ENCODE data around the gene EIF2AK3. TPM values are rescaled to one million over a fixed set of nuclear protein-coding genes. Genes with fewer than 3 reads are reported as not detected.

EIF2AK3 gene
- total RNA-seq, 1 experiment from 2014 or later = 11.3 TPM

DNA sequence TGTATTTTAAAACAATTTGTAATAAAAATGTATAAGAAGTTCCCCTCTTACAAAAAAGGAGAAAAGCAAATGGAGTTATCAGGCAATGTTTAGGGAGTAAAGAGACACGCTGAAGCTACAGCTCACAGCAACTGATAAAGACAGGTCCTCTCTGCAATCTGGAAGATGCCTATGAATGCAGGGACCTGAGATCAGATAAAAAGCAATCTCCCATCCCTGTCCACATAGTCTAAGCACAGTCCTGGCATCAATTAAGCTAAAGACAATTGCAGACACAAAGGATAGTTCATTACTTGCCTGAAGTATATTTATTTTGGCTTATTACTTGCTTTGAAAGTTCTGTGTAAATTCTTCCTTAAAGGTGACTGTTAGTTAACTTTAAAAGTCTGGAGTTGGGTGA is 5.0 kb downstream of the EIF2AK3 start:
- H3K9me3 ChIP-seq (ENCODE audit: control insufficient read depth, insufficient read depth, low read depth, low read length) = no peaks in the 10 kb centered on the region
- H3K4me1 ChIP-seq (ENCODE audit: control insufficient read depth, insufficient read depth, low read length) = peaks cover 12% of the 10 kb centered on the region
- in situ Hi-C loops (cut with HindIII; ENCODE audit: low pct_unique_long_range_greater_than_20kb, low sequenced_read_pairs) (no loop called here), intact Hi-C loops (cut with micrococcal nuclease; ENCODE audit: unreplicated experiment) (no loop called here)
- H3K27me3 ChIP-seq (ENCODE audit: control insufficient read depth, insufficient read depth, low read length) = no peaks in the 10 kb centered on the region
- peaks cover 3% of the 10 kb centered on the region; the same call in 1 of the 2 replicates for H3K36me3 ChIP-seq (ENCODE audit: control insufficient read depth, insufficient read depth, low read length)
- no peak for ATAC-seq
- DNase-seq (ENCODE audit: low read depth, low spot score) = no peak
- BruUV-seq (replicated peaks) = no TSS peak
- no peak overlapping the region for H3K4me3 ChIP-seq (ENCODE audit: low read depth in 2 of 2, low read length in 2 of 2)
- TF ChIP-seq TCF7L2 (IDR thresholded peaks at IDR 0.05; ENCODE audit: low read depth, low read length) (no peak), CTCF (IDR thresholded peaks at IDR 0.05) (no peak), POLR2AphosphoS5 (IDR thresholded peaks at IDR 0.05; ENCODE audit: low read depth, low read length) (no peak), SIN3A (IDR thresholded peaks at IDR 0.05; ENCODE audit: borderline replicate concordance, insufficient read depth, low read depth, low read length) (no peak)
- TF ChIP-seq, protein P1, sequence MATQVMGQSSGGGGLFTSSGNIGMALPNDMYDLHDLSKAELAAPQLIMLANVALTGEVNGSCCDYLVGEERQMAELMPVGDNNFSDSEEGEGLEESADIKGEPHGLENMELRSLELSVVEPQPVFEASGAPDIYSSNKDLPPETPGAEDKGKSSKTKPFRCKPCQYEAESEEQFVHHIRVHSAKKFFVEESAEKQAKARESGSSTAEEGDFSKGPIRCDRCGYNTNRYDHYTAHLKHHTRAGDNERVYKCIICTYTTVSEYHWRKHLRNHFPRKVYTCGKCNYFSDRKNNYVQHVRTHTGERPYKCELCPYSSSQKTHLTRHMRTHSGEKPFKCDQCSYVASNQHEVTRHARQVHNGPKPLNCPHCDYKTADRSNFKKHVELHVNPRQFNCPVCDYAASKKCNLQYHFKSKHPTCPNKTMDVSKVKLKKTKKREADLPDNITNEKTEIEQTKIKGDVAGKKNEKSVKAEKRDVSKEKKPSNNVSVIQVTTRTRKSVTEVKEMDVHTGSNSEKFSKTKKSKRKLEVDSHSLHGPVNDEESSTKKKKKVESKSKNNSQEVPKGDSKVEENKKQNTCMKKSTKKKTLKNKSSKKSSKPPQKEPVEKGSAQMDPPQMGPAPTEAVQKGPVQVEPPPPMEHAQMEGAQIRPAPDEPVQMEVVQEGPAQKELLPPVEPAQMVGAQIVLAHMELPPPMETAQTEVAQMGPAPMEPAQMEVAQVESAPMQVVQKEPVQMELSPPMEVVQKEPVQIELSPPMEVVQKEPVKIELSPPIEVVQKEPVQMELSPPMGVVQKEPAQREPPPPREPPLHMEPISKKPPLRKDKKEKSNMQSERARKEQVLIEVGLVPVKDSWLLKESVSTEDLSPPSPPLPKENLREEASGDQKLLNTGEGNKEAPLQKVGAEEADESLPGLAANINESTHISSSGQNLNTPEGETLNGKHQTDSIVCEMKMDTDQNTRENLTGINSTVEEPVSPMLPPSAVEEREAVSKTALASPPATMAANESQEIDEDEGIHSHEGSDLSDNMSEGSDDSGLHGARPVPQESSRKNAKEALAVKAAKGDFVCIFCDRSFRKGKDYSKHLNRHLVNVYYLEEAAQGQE (IDR thresholded peaks at IDR 0.05; ENCODE audit: insufficient read depth in 1 of 2, low read depth in 2 of 2, low read length in 1 of 2) = no peak
- POLR2A ChIA-PET = no interaction called here
- CTCF ChIA-PET = no interaction called here
- no peak overlapping the region for H3K27ac ChIP-seq (ENCODE audit: low read length)

GRCh38 chr2:88621432-88621831 is 5.8 kb downstream of the EIF2AK3 start:
- DNase-seq (ENCODE audit: low read depth, low spot score) = no peak
- no peaks in the 10 kb centered on the region for H3K36me3 ChIP-seq (ENCODE audit: control insufficient read depth, insufficient read depth, low read length)
- CTCF ChIA-PET = no interaction called here
- no peaks in the 10 kb centered on the region for H3K27me3 ChIP-seq (ENCODE audit: control insufficient read depth, insufficient read depth, low read length)
- BruUV-seq (replicated peaks) = no TSS peak
- H3K9me3 ChIP-seq (ENCODE audit: control insufficient read depth, insufficient read depth, low read depth, low read length) = no peaks in the 10 kb centered on the region
- intact Hi-C loops (cut with micrococcal nuclease; ENCODE audit: unreplicated experiment) (no loop called here), in situ Hi-C loops (cut with HindIII; ENCODE audit: low pct_unique_long_range_greater_than_20kb, low sequenced_read_pairs) (no loop called here)
- no peak for ATAC-seq
- H3K4me3 ChIP-seq (ENCODE audit: low read depth in 2 of 2, low read length in 2 of 2) = no peak overlapping the region
- TF ChIP-seq CTCF (IDR thresholded peaks at IDR 0.05) (no peak), POLR2AphosphoS5 (IDR thresholded peaks at IDR 0.05; ENCODE audit: low read depth, low read length) (no peak), SIN3A (IDR thresholded peaks at IDR 0.05; ENCODE audit: borderline replicate concordance, insufficient read depth, low read depth, low read length) (no peak), TCF7L2 (IDR thresholded peaks at IDR 0.05; ENCODE audit: low read depth, low read length) (no peak)
- TF ChIP-seq, protein P1 (IDR thresholded peaks at IDR 0.05; ENCODE audit: insufficient read depth in 1 of 2, low read depth in 2 of 2, low read length in 1 of 2) = no peak
- H3K27ac ChIP-seq (ENCODE audit: low read length) = no peak overlapping the region
- POLR2A ChIA-PET = no interaction called here
- peaks cover 12% of the 10 kb centered on the region for H3K4me1 ChIP-seq (ENCODE audit: control insufficient read depth, insufficient read depth, low read length)

Measured in Panc1 (cell line).